Right lung (tissue), 10 donors: Measurements from ENCODE around the gene GUCY1B1. TPM values are rescaled to one million over a fixed set of nuclear protein-coding genes. Genes with fewer than 3 reads are reported as not detected.
A peak's percentile ranks its signal among the peaks of the same experiment; 100 is the strongest.

Source experiments
- DNase-seq, 2 donors: peaks; one replicate each; pipeline ENCODE4 v3.0.0-alpha.2; 2013
- long read RNA-seq, 8 donors: transcript quantifications; one replicate each; lab custom pipeline, GENCODE V29; 2026
- polyA plus RNA-seq, 5 donors: library from polyadenylated mRNA; unstranded; fragments of 120-200 nt; gene quantifications; one replicate each; pipeline versions ENCODE4 v1.2.1 to v1.2.3, GENCODE V29; 2013; ENCODE audit warnings: inconsistent platforms in 1 of 5, low replicate concordance in 1 of 5; ENCODE audit not compliant: insufficient read length in 5 of 5, insufficient read depth in 1 of 5

GUCY1B1 gene
- 10 to 100 TPM; 41.9 to 56.8 (median 47.7) TPM for polyA plus RNA-seq
- long read RNA-seq, donor 1, partial matches to known transcripts = 73 of 78 reads
- long read RNA-seq, donor 1, other reads (novel, unspliced or antisense) = 0 of 78 reads
- long read RNA-seq, donor 2, transcript GUCY1B1-201 (14 exons, 3,124 nt) = major isoform, 8 of 15 reads
- long read RNA-seq, donor 2, partial matches to known transcripts = 6 of 15 reads
- long read RNA-seq, donor 2, other reads (novel, unspliced or antisense) = 0 of 15 reads
- long read RNA-seq, donor 3, transcript GUCY1B1-201 (14 exons, 3,124 nt) = major isoform, 8 of 16 reads
- long read RNA-seq, donor 3, partial matches to known transcripts = 8 of 16 reads
- long read RNA-seq, donor 3, other reads (novel, unspliced or antisense) = 0 of 16 reads
- long read RNA-seq, donor 4, transcript GUCY1B1-201 (14 exons, 3,124 nt) = major isoform, 5 of 41 reads
- long read RNA-seq, donor 4, partial matches to known transcripts = 36 of 41 reads
- long read RNA-seq, donor 4, other reads (novel, unspliced or antisense) = 0 of 41 reads
- long read RNA-seq, donor 5, transcript GUCY1B1-201 (14 exons, 3,124 nt) = major isoform, 9 of 33 reads
- long read RNA-seq, donor 5, partial matches to known transcripts = 22 of 33 reads
- long read RNA-seq, donor 5, other reads (novel, unspliced or antisense) = 0 of 33 reads
- long read RNA-seq, donor 6, partial matches to known transcripts = 14 of 17 reads
- long read RNA-seq, donor 6, other reads (novel, unspliced or antisense) = 0 of 17 reads
- long read RNA-seq, donor 7, transcript GUCY1B1-201 (14 exons, 3,124 nt) = major isoform, 8 of 15 reads
- long read RNA-seq, donor 7, partial matches to known transcripts = 7 of 15 reads
- long read RNA-seq, donor 7, other reads (novel, unspliced or antisense) = 0 of 15 reads
- long read RNA-seq, donor 8, partial matches to known transcripts = 0 of 5 reads
- long read RNA-seq, donor 8, other reads (novel, unspliced or antisense) = 0 of 5 reads

GRCh38 chr4:155758481-155759371 lies at the start of gene GUCY1B1:
Gene GUCY1B1, plus strand, starts transcription at chr4:155759021. Its CDS starts 120 bp downstream, at chr4:155759141.
- peak; percentile 90 to 92 for DNase-seq

GRCh38 chr4:155709918-155710317 lies 48.9 kb upstream of the GUCY1B1 start:
- DNase-seq = no peak

- DNase-seq = no peak
These were observed 47.3 kb upstream of the GUCY1B1 start for GRCh38 chr4:155711556-155711955.

- DNase-seq = no peak
These were observed 46.0 kb upstream of the GUCY1B1 start for GRCh38 chr4:155712846-155713245.

- DNase-seq = no peak
These were observed 44.9 kb upstream of the GUCY1B1 start for GRCh38 chr4:155713911-155714310.

GRCh38 chr4:155722336-155722735 lies 36.5 kb upstream of the GUCY1B1 start:
- DNase-seq = no peak

- no peak for DNase-seq
These were observed 35.9 kb upstream of the GUCY1B1 start for GRCh38 chr4:155722816-155723499.

GRCh38 chr4:155724731-155725130 lies 34.1 kb upstream of the GUCY1B1 start:
- DNase-seq = no peak

- peak in 1 of 2 donors; percentile 20 for DNase-seq
These were observed 24.8 kb upstream of the GUCY1B1 start for GRCh38 chr4:155734065-155734464.

GRCh38 chr4:155734951-155735350 lies 23.9 kb upstream of the GUCY1B1 start:
- no peak for DNase-seq

- DNase-seq = peak; percentile 26 to 35
These were observed 23.3 kb upstream of the GUCY1B1 start for GRCh38 chr4:155735496-155735895.

- no peak for DNase-seq
These were observed 20.3 kb upstream of the GUCY1B1 start for GRCh38 chr4:155738548-155738947.

GRCh38 chr4:155741546-155741945 lies 17.3 kb upstream of the GUCY1B1 start:
- DNase-seq = no peak

- no peak for DNase-seq
These were observed 16.4 kb upstream of the GUCY1B1 start for GRCh38 chr4:155742310-155743015.

- DNase-seq = no peak
These were observed 12.8 kb upstream of the GUCY1B1 start for GRCh38 chr4:155745984-155746383.

GRCh38 chr4:155748039-155748438 lies 10.8 kb upstream of the GUCY1B1 start:
- DNase-seq = no peak

GRCh38 chr4:155749041-155749440 lies 9.8 kb upstream of the GUCY1B1 start:
- DNase-seq = no peak

- DNase-seq = no peak
These were observed 7.3 kb upstream of the GUCY1B1 start for GRCh38 chr4:155751569-155751968.

GRCh38 chr4:155757745-155758265 lies 1.0 kb upstream of the GUCY1B1 start:
- DNase-seq = no peak
